Measurements from ENCODE around the gene ZBTB16.
A peak's percentile ranks its signal among the peaks of the same experiment; 100 is the strongest.

Gene ZBTB16

GRCh38 chr11:114170226-114170625 is 110.7 kb downstream of the ZBTB16 start:
- no peak for DNase-seq

- DNase-seq, result no peak
Observed at GRCh38 chr11:114171257-114172054, 111.9 kb downstream of the ZBTB16 start.

DNA sequence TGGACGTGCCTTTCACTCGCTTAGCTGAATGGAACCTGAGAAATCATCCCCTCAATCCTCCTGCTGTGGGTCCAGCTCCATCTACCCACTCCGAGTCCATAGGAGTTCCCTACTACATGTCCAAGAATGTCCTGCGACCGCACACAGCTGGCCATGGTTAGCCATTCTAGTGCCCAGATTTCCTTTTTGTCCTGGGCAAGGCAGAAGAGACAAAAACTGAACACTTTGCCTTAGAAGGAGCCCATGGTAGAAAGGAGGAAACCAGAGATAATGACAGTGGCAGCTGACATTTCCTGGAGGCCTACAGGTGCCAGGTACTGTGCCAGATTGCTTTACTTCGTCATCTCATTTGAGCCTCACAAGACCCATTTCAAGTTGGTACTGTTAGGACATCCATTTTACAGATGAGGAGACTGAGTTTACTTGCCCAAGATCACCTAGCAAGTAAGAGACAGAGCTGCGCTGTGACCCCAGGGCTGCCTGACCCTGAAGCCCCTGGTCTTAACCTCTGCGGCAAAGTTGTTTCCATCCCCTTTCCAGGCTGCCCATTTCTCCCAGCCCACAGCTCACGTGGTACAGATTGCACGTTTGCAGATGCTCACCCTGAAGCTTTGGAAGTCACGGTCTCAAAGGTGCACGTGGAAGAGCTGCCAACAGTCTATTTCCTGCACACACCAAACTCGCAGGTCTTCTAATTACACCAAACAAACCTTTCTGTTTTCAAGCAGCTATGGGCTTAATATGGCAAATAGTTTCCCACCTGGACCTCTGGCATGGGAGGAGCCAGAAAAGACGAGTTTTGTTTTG is 112.7 kb downstream of the ZBTB16 start:
- no peak for DNase-seq

DNA sequence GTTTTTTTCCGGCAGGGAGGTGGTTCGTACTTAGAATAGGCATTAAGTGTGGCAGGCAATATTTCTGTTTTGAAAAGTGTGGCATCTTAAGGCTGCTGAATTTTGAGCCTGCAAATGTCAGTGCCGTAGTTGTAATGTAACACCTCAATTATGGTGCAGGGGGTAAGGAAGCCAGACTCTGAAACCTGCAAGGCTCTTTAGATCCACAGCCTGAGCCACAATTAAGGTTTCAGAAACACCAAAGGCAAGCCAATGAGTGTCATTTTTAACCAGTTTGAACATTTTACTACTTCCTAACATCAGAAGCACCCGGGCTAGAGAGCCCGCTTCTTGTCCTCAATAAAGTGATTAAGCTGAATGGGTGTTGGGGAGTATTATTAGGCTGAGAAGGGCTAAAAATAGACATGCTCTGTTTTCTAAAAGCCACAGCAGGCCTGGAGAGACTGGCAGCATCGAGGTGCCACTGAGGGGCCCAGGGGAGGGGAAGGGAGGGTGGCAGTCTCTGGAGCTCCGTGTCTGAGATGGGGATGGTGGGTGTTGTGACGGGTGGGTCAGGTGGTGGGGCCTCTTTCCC is 113.4 kb downstream of the ZBTB16 start:
- DNase-seq, result peak in 1 of 2 donors; percentile 34

- DNase-seq, result no peak
Observed at GRCh38 chr11:114173843-114174242, 114.3 kb downstream of the ZBTB16 start.

GRCh38 chr11:114174712-114175495 is 115.4 kb downstream of the ZBTB16 start:
- no peak for DNase-seq

DNA sequence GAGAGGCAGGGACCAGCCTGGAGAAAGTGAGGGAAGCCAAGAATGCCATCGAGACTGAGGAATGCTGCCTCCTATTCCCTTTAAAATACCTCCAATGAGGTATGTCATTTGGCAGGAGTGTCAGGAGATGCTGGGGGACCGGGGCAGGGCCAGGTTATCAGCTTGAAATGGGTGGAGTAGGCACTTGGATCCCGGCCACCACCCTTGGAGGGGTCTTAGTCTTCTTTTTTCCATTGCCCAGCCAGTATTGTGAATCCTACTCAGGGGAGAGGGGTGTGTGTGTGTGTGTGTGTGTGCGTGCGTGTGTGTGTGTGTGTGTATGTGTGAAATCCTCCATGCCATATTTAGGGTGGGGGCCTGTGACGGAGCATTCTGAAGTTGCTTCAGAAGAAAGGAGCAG is 116.2 kb downstream of the ZBTB16 start:
- DNase-seq, result no peak

GRCh38 chr11:114176321-114176720 is 116.8 kb downstream of the ZBTB16 start:
- no peak for DNase-seq

- DNase-seq, result no peak
Observed at GRCh38 chr11:114178656-114179055, 119.1 kb downstream of the ZBTB16 start.

DNA sequence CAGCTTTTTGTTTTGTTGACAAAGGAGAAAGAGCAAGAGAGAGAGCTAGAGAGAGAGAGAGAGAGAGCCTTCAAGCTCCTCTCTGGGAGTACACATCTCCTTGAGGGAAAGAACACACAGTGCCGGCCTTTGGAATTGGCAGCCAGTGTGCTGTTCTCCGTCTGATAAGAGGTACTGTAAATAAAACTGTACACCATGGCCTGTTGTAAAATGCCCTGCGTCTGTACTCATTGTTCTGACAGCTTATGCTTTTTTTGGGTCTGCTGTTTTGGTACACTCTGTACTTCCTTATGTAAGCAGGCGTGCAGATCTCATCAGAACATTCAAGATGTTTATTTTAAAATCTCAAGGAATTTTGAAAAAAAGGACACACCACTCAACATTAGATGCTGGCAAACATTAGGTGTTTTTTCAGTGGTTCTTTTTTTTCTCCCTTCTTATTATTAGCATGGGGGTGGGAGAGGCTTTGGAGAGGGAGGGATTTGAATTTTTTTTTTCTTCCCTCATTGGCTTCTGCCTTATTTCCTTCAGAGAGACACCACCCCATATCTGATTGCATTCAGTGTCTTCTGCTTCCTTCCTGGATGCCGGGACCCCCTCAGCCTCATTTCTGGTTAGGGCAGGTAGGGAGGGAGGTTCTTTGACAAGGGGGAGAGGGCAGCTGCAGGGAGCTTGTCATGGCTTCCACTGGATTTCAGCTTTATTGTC is 119.9 kb downstream of the ZBTB16 start:
- DNase-seq, result peak in 1 of 2 donors; percentile 81

DNA sequence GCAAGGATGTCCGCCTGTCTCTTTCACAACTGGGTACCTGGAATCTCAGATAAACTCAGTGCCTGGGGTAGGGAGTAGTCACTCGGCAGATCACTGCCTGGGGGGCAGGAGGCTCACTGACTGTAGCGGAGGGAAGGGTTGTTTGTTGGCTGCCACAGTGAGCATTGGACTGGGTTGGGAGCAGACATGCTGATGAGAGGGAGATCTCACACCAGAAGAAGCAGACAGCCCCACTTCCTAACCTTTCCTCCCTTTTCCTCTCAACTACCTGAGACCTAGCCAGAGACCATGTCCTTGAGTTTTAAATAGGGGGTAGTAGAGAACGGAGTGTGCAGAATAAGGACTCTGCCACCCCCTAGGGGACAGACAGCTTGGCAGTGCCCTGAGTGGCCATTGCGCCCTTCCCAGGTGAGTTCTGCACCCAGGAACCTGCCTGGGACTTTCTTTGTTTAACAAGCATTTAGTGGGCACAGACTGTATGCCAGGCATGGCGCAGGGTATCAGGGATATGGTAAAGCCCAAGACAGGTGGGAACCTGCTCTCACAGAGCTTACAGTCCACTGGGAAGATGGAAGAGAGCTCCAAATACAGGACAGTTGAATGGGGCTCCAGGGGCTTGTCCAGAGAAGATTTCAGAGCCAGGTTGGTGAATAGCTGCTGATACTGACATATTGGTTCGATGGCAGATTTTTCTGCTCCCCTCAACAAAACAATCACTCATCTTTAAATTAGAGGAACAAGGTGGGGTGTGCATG is 121.0 kb downstream of the ZBTB16 start:
- DNase-seq, result peak; percentile 31 to 54

DNA sequence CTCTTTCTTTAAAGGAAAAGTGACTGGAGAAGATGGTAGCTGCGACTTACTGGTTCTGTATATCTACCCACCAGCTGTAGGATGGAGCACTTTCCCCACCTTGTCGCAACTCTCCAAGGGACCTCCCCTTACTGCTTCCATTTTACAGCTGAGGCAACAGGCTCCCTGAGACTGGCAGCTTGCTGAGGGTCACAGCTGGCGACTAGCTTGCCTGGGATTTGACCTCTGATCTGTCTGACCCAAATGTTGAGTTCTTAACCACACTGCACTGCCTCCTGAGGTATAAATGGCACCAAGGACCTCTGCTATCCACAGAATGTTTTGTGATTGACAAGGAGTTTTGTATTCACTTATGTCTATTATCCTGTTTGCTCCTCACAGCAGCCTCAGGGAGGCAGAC is 121.7 kb downstream of the ZBTB16 start:
- no peak for DNase-seq

DNA sequence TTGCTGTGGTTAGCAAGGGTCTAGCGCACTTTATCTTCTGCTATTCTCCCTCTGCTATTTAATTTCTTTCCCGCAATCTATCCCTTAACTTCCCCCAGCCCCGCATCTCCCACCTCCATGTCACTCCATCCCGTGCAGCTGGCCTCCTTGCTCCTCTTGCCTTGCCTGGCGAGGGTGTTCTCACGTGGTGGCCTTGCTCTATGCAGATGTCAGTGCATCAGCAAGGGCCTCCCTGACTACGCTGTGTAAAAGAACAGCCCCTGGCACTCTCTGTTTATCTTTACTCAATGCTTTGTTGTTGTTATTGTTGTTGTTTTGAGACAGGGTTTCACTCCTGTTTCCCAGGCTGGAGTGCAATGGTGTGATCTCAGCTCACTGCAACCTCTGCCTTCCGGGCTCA is 122.2 kb downstream of the ZBTB16 start:
- DNase-seq, result no peak

- no peak for DNase-seq
Observed at GRCh38 chr11:114182471-114183043, 123.0 kb downstream of the ZBTB16 start.

DNA sequence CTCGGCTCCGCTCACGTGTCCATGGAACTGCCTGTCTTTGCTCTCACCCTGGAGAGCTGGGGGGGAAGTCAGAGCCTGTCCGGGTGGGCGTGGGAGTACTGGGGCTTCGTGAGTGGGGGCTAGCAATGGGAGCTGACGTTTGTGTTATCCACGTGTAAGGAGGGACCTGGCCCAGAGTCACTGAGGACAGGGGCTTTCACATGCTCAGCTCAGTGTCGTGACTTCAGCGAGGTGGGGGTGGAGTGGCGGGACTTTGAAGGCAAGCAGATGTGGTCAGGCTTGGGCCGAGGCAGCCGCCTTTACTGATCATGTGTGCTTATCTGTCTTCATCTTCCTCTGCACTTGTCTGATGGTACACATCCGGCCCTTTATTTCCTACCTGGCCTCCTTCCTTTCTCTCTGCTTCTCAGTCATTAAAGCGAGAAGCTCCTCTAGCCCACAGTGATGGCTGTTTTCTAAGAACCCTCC is 123.6 kb downstream of the ZBTB16 start:
- DNase-seq, result no peak

- DNase-seq, result no peak
Observed at GRCh38 chr11:114185436-114185835, 125.9 kb downstream of the ZBTB16 start.

DNA sequence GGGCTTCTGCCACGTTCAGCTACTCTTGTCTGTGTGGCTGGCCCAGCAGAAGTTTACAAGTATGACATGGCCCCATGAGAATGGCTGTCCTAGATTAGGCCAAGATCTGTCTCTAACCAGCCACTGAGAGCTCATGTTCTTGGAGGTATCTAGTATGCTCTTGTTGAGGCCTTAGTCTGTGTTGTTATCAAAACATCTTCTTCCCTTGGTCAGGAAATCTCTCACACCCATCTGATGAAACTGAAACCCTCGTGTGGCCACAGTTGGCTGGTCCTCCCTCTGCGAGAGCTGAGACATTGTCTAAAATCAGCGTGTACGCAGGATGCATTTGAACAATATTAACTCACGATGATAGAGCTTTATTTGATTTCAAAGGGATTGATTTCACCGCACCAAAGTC is 127.7 kb downstream of the ZBTB16 start:
- DNase-seq, result no peak

DNA sequence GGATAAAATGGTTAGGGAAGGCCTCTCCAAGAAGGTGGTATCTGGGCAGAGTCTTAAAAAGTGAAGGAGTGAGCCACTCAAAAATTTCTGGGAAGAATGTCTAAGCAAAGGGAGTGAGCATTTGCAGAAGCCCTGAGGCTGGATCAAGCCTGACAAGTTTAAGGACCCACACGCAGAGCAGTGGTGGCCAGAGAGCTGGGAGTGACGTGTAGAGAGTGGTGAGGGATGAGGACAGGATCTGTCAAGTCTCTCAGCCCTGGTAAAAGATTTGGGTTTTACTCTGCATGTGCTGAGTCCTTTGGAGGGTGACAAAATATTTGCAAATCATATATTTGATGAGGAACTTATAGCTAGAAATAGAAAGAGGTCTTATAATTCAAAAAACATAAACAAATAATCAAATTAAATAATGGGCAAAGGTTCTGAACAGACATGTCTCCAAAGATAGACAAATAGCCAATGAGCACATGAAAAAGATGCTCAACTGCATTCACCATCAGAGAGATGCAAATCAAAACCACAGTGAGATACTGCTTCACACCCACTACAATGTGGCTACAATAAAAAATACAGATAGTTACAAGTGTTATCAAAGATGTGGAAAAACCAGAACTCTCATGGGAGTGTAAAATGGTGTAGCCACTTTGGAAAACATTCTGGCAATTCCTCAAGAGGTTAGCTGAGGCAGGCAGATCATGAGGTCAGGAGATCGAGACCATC is 129.5 kb downstream of the ZBTB16 start:
- DNase-seq, result no peak

GRCh38 chr11:114190630-114191029 is 131.1 kb downstream of the ZBTB16 start:
- no peak for DNase-seq

DNA sequence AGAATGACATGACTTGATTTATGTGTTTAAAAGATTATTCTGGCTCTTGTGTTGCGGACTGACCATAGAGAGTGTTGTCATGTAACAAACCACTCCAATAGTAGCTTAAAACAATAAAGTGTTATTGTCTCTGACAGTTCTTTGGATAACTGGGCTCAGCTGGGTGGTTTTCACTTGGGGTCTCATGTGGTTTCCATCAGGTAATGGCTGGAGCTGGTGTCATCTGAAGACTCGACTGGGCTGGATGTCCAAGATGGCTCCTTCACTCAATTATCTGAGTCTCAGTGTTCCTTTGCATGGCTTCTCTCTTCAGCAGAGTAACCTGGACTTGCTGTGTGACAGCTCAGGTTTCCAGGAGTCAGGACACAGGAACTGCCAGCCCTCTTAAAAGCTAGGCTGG is 132.4 kb downstream of the ZBTB16 start:
- DNase-seq, result no peak

All from hippocampal formation (tissue), 2 donors.